ENCODE results near the gene CNTLN.

DNA sequence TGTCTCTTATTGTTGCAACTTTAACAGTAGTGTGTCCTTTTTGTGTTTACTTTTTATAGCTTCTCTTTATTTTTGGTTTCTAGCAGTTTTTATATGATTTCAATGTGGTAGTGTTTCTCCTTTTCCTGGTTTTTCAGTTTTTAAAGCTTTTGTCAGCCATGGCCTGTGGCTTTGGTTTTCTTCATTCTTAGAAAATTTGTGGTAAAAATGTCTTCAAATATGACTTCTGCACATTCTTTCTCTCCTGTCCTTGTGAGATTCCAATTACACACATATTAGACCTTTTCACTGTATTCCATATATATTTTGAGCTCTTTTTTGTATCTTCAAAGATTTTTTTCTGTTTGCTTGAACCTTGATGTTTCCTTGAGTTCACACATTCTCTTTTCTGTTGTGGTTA is 180.5 kb downstream of the CNTLN start:
- TF ChIP-seq, protein P1, sequence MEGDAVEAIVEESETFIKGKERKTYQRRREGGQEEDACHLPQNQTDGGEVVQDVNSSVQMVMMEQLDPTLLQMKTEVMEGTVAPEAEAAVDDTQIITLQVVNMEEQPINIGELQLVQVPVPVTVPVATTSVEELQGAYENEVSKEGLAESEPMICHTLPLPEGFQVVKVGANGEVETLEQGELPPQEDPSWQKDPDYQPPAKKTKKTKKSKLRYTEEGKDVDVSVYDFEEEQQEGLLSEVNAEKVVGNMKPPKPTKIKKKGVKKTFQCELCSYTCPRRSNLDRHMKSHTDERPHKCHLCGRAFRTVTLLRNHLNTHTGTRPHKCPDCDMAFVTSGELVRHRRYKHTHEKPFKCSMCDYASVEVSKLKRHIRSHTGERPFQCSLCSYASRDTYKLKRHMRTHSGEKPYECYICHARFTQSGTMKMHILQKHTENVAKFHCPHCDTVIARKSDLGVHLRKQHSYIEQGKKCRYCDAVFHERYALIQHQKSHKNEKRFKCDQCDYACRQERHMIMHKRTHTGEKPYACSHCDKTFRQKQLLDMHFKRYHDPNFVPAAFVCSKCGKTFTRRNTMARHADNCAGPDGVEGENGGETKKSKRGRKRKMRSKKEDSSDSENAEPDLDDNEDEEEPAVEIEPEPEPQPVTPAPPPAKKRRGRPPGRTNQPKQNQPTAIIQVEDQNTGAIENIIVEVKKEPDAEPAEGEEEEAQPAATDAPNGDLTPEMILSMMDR (IDR thresholded peaks at IDR 0.05; ENCODE audit: insufficient read depth, low read length, poor library complexity, severe bottlenecking): no peak
- no peak for TF ChIP-seq EZH2phosphoT487 (conservative IDR thresholded peaks at IDR 0.05; ENCODE audit: low read length)
